CD4-positive, alpha-beta T cell (primary cell): ENCODE data around the gene PDLIM4. TPM values are rescaled to one million over a fixed set of nuclear protein-coding genes. Genes with fewer than 3 reads are reported as not detected.

Experiments
- ATAC-seq: fragments of 200-7000 bp; cut with Tn5 transposase; one replicate; pipeline ENCODE4 v1.10.0; 2022; ENCODE audit warnings: mild to moderate bottlenecking; ENCODE audit not compliant: poor library complexity
- CTCF ChIA-PET: fragments of 350-600 bp; sonication (Branson Sonifier 250); formaldehyde crosslinking; loops from one replicate; lab custom pipeline; 2021; ENCODE audit warnings: antibody characterized with exemption, inconsistent platforms; lab: Charles Lee
- POLR2A ChIA-PET: fragments of 350-600 bp; sonication (Branson Sonifier 250); formaldehyde crosslinking; loops from one replicate; lab custom pipeline; 2021; ENCODE audit warnings: antibody characterized with exemption, inconsistent platforms; lab: Charles Lee
- DNase-seq, 14 experiments: peaks; one replicate each; pipeline ENCODE4 v3.0.0-alpha.2; 2013 to 2020; ENCODE audit warnings: mixed read lengths in 2 of 14
- H3K27ac ChIP-seq, 2 donors: one replicate each; pipeline versions ENCODE4 v1.5.1 to v1.7.0; 2013; ENCODE audit warnings: low read length in 2 of 2, low read depth in 1 of 2, mild to moderate bottlenecking in 1 of 2
- H3K27me3 ChIP-seq, 2 experiments: 1 replicate in 1 of 2; 2 replicates in 1 of 2; pipeline versions ENCODE4 v1.6.1 to v1.7.0; 2013; ENCODE audit warnings: low read length in 2 of 2, control low read depth in 1 of 2, mild to moderate bottlenecking in 1 of 2, moderate library complexity in 1 of 2; ENCODE audit not compliant: insufficient read depth in 2 of 2, control insufficient read depth in 1 of 2
- H3K36me3 ChIP-seq: one replicate; pipeline ENCODE4 v1.6.1; 2013; ENCODE audit warnings: low read length, control low read depth; ENCODE audit not compliant: insufficient read depth
- H3K4me1 ChIP-seq: one replicate; pipeline ENCODE4 v1.6.1; 2013; ENCODE audit warnings: low read length, control low read depth; ENCODE audit not compliant: insufficient read depth
- H3K4me3 ChIP-seq: one replicate; pipeline ENCODE4 v1.5.1; 2013; ENCODE audit warnings: mild to moderate bottlenecking, low read length, moderate library complexity
- H3K9me3 ChIP-seq, 2 experiments: 1 replicate in 1 of 2; 2 replicates in 1 of 2; pipeline versions ENCODE4 v1.6.1 to v1.7.0; 2013; ENCODE audit warnings: low read length in 2 of 2, mild to moderate bottlenecking in 2 of 2, control low read depth in 1 of 2, moderate library complexity in 1 of 2; ENCODE audit not compliant: control insufficient read depth in 1 of 2, insufficient read depth in 1 of 2
- H3K27ac Mint-ChIP-seq: one replicate; pipeline ENCODE4 v1.8.0; 2020; ENCODE audit warnings: mixed read lengths
- H3K27me3 Mint-ChIP-seq: one replicate; pipeline ENCODE4 v1.8.0; 2021; ENCODE audit warnings: mixed read lengths
- H3K36me3 Mint-ChIP-seq: one replicate; pipeline ENCODE4 v1.8.0; 2021; ENCODE audit warnings: low read depth, mixed read lengths
- H3K4me1 Mint-ChIP-seq: one replicate; pipeline ENCODE4 v1.8.0; 2021; ENCODE audit warnings: low read depth, mixed read lengths
- H3K4me3 Mint-ChIP-seq: one replicate; pipeline ENCODE4 v1.8.0; 2020; ENCODE audit warnings: mild to moderate bottlenecking, mixed read lengths
- H3K9me3 Mint-ChIP-seq: one replicate; pipeline ENCODE4 v1.8.0; 2020; ENCODE audit warnings: mixed read lengths
- CTCF ChIP-seq: fragments of 200-600 bp; IDR thresholded peaks from one replicate; pipeline ENCODE4 v1.8.0; 2022; ENCODE audit warnings: antibody characterized with exemption, mild to moderate bottlenecking
- intact Hi-C, 2 experiments: fragments of 100-400 bp; cut with DNase I in 1 of 2; cut with micrococcal nuclease in 1 of 2; formaldehyde crosslinking; loops; one replicate each; pipeline versions ENCODE4 v1.15.1 to v1.9.0; 2023 to 2025; cut with DNase I, micrococcal nuclease
- total RNA-seq, 174 experiments: library from RNA in 2 of 174; stranded (reverse) in 2 of 174; gene quantifications; one replicate each; pipeline ENCODE4 v1.2.3 and lab custom pipeline; 2021 to 2026

The PDLIM4 gene
- total RNA-seq, 2 experiments from 2014 or later, result not detected

- no peaks in the 10 kb centered on the region for H3K36me3 ChIP-seq
- H3K9me3 ChIP-seq, result peaks cover 8% of the 10 kb centered on the region in 2 experiments
- Mint-ChIP-seq H3K4me3 (no peak overlapping the region), H3K4me1 (no peaks in the 10 kb centered on the region), H3K27me3 (peaks cover 7% of the 10 kb centered on the region), H3K36me3 (peaks cover 6% of the 10 kb centered on the region), H3K27ac (no peak overlapping the region), H3K9me3 (peaks cover 8% of the 10 kb centered on the region)
- intact Hi-C loops, result no loop called here
- no peak for ATAC-seq
- H3K4me1 ChIP-seq, result no peaks in the 10 kb centered on the region
- H3K4me3 ChIP-seq, result no peak overlapping the region
- TF ChIP-seq CTCF, result no peak
- DNase-seq, result no peak
- POLR2A ChIA-PET, result no interaction called here
- H3K27ac ChIP-seq, result no peak overlapping the region
- H3K27me3 ChIP-seq, result peaks cover 0 to under 1% of the 10 kb centered on the region in 2 experiments
- CTCF ChIA-PET, result no interaction called here
These were observed 44.1 kb downstream of the PDLIM4 start for GRCh38 chr5:132301344-132302271.

GRCh38 chr5:132302413-132302812 lies 44.9 kb downstream of the PDLIM4 start:
- ChIA-PET POLR2A (no interaction called here), CTCF (interaction anchor here (1.7 kb wide), 1 partner anchor 9 kb away, joined by 4 read pairs; no protein-coding TSS in a partner anchor)
- ATAC-seq, result no peak
- no peak for DNase-seq
- no peak overlapping the region for H3K27ac ChIP-seq
- Mint-ChIP-seq H3K9me3 (peaks cover 8% of the 10 kb centered on the region), H3K4me1 (no peaks in the 10 kb centered on the region), H3K4me3 (no peak overlapping the region), H3K27me3 (peaks cover 1% of the 10 kb centered on the region), H3K36me3 (peaks cover 6% of the 10 kb centered on the region), H3K27ac (no peak overlapping the region)
- no peaks in the 10 kb centered on the region for H3K4me1 ChIP-seq
- H3K27me3 ChIP-seq, result no peaks in the 10 kb centered on the region
- TF ChIP-seq CTCF, result no peak
- no peaks in the 10 kb centered on the region for H3K36me3 ChIP-seq
- intact Hi-C loops, result no loop called here
- H3K9me3 ChIP-seq, result peaks cover 8% of the 10 kb centered on the region in 2 experiments
- H3K4me3 ChIP-seq, result no peak overlapping the region

- no peak overlapping the region for H3K27ac Mint-ChIP-seq
- H3K27ac ChIP-seq, result no peak overlapping the region
- no peak overlapping the region for H3K4me3 Mint-ChIP-seq
- H3K9me3 Mint-ChIP-seq, result peaks cover 11% of the 10 kb centered on the region
- H3K36me3 ChIP-seq, result no peaks in the 10 kb centered on the region
- no peak for ATAC-seq
- DNase-seq, result no peak
- TF ChIP-seq CTCF, result no peak
- H3K36me3 Mint-ChIP-seq, result peaks cover 6% of the 10 kb centered on the region
- no peaks in the 10 kb centered on the region for H3K4me1 ChIP-seq
- intact Hi-C loops, result no loop called here
- H3K4me1 Mint-ChIP-seq, result no peaks in the 10 kb centered on the region
- no peaks in the 10 kb centered on the region for H3K27me3 ChIP-seq
- CTCF ChIA-PET, result interaction anchor here (1.7 kb wide), 1 partner anchor 10 kb away, joined by 4 read pairs; no protein-coding TSS in a partner anchor
- peaks cover 8% of the 10 kb centered on the region in 2 experiments for H3K9me3 ChIP-seq
- H3K4me3 ChIP-seq, result no peak overlapping the region
- H3K27me3 Mint-ChIP-seq, result no peaks in the 10 kb centered on the region
- POLR2A ChIA-PET, result no interaction called here
These were observed 46.1 kb downstream of the PDLIM4 start for GRCh38 chr5:132303589-132303988.
